GM12878 (cell line): Measurements from ENCODE around the gene PPHLN1. TPM values are rescaled to one million over a fixed set of nuclear protein-coding genes. Genes with fewer than 3 reads are reported as not detected.

Source experiments
- ATAC-seq: fragments of 200-7000 bp; cut with Tn5 transposase; 3 replicates; pipeline ENCODE4 v1.9.1; 2020; ENCODE audit warnings: mild to moderate bottlenecking, moderate library complexity
- BruUV-seq: library from RNA; stranded (reverse); fragments of 400-500 nt; replicated peaks from 2 replicates; lab custom pipeline; 2021; lab: Mats Ljungman, UMichigan
- CTCF ChIA-PET: fragments of 300-600 bp; sonication (Branson Sonifier 250); formaldehyde crosslinking; extraction: SDS; loops from one replicate; lab custom pipeline; 2021; ENCODE audit warnings: inconsistent platforms; lab: Yijun Ruan, JAX
- POLR2A ChIA-PET: fragments of 350-600 bp; formaldehyde crosslinking; extraction: SDS; loops from one replicate; lab custom pipeline; 2021; ENCODE audit warnings: inconsistent platforms; lab: Charles Lee
- RAD21 ChIA-PET: fragments of 300-600 bp; sonication (Branson Sonifier 250); formaldehyde crosslinking; loops from one replicate; lab custom pipeline; 2023; ENCODE audit warnings: antibody characterized with exemption; ENCODE audit not compliant: unreplicated experiment; lab: Charles Lee
- SMC1A ChIA-PET: fragments of 300-600 bp; sonication (Branson Sonifier 250); formaldehyde crosslinking; loops from one replicate; lab custom pipeline; 2023; ENCODE audit not compliant: unreplicated experiment, uncharacterized antibody; lab: Charles Lee
- DNase-seq: peaks from one replicate; pipeline ENCODE4 v3.0.0-alpha.2; 2011; ENCODE audit warnings: low read depth, low spot score
- FAIRE-seq: peaks from 3 replicates; lab custom pipeline; 2011; peaks lifted over from hg19 to GRCh38; lab: Jason Lieb, UNC
- H2AFZ ChIP-seq: 2 replicates; pipeline ENCODE4 v1.6.0; 2011; ENCODE audit warnings: low read depth, low read length, control low read depth; ENCODE audit not compliant: control insufficient read depth
- H3K27ac ChIP-seq: 2 replicates; pipeline ENCODE4 v1.5.1; 2011; ENCODE audit warnings: control low read depth; ENCODE audit not compliant: control insufficient read depth, insufficient read depth
- H3K27me3 ChIP-seq, 2 experiments: replicated peaks in 1 of 2; 2 replicates each; pipeline versions ENCODE4 v1.6.0 to v1.6.1; 2011; ENCODE audit warnings: low read length in 1 of 2; ENCODE audit not compliant: control insufficient read depth in 2 of 2, insufficient read depth in 2 of 2
- H3K36me3 ChIP-seq, 2 experiments: 2 replicates each; pipeline ENCODE4 v1.5.1; 2011; ENCODE audit warnings: low read length in 1 of 2; ENCODE audit not compliant: control insufficient read depth in 2 of 2, insufficient read depth in 2 of 2
- H3K4me1 ChIP-seq: 2 replicates; pipeline ENCODE4 v1.6.1; 2011; ENCODE audit warnings: mild to moderate bottlenecking, low read length, moderate library complexity, mixed read lengths; ENCODE audit not compliant: control insufficient read depth, insufficient read depth
- H3K4me2 ChIP-seq: 2 replicates; pipeline ENCODE4 v1.6.0; 2011; ENCODE audit warnings: control low read depth; ENCODE audit not compliant: control insufficient read depth, insufficient read depth
- H3K4me3 ChIP-seq: fragments of 200-600 bp; sonication (generic); 2 replicates; pipeline ENCODE4 v1.5.1; 2016
- H3K79me2 ChIP-seq: 2 replicates; pipeline ENCODE4 v1.6.0; 2011; ENCODE audit warnings: low read length; ENCODE audit not compliant: control insufficient read depth, insufficient read depth
- H3K9ac ChIP-seq: 2 replicates; pipeline ENCODE4 v1.8.0; 2011; ENCODE audit warnings: low read length, control low read depth, mixed read lengths; ENCODE audit not compliant: control insufficient read depth, insufficient read depth
- H3K9me3 ChIP-seq: replicated peaks from 3 replicates; pipeline ENCODE4 v1.5.1; 2011; ENCODE audit warnings: mild to moderate bottlenecking, low read length; ENCODE audit not compliant: control insufficient read depth, insufficient read depth
- H4K20me1 ChIP-seq: 2 replicates; pipeline ENCODE4 v1.6.0; 2011; ENCODE audit not compliant: control insufficient read depth, insufficient read depth
- CHD4 ChIP-seq: fragments of 200-600 bp; sonication (generic); IDR thresholded peaks from 2 replicates; pipeline ENCODE4 v1.6.1; 2016; ENCODE audit warnings: mild to moderate bottlenecking
- CTCF ChIP-seq, 3 experiments: IDR thresholded peaks in 2 of 3; conservative IDR thresholded peaks in 1 of 3; 2 replicates each; pipeline ENCODE4 v1.5.1; 2011; ENCODE audit warnings: low read depth in 3 of 3, low read length in 3 of 3, mild to moderate bottlenecking in 3 of 3, control low read depth in 2 of 3, moderate library complexity in 2 of 3, inconsistent platforms in 1 of 3, mixed read lengths in 1 of 3; ENCODE audit not compliant: control insufficient read depth in 2 of 3, insufficient read depth in 1 of 3; ENCODE audit errors: extremely low read depth in 1 of 3
- KAT2A ChIP-seq: conservative IDR thresholded peaks from 2 replicates; pipeline ENCODE4 v1.6.1; 2011; ENCODE audit warnings: low read depth, low read length; ENCODE audit not compliant: control insufficient read depth
- SMARCA5 ChIP-seq: fragments of 450-650 bp; IDR thresholded peaks from 2 replicates; pipeline ENCODE4 v1.6.1; 2017; ENCODE audit warnings: mild to moderate bottlenecking
- TCF3 ChIP-seq: IDR thresholded peaks from 2 replicates; pipeline ENCODE4 v1.6.1; 2012; ENCODE audit warnings: low read depth, mild to moderate bottlenecking, low read length, borderline replicate concordance; ENCODE audit not compliant: insufficient read depth
- ZBTB33 ChIP-seq: fragments of 450-650 bp; IDR thresholded peaks from 2 replicates; pipeline ENCODE4 v1.6.1; 2017; ENCODE audit warnings: mild to moderate bottlenecking
- ZZZ3 ChIP-seq: IDR thresholded peaks from 2 replicates; pipeline ENCODE4 v1.6.1; 2011; ENCODE audit warnings: low read depth; ENCODE audit not compliant: control insufficient read depth, insufficient read length
- WGBS: methylation state at CpG from one replicate; pipeline ENCODE4 v1.1.6; 2016; ENCODE audit warnings: low lambda C conversion rate; ENCODE audit not compliant: insufficient replicate concordance, insufficient coverage; ENCODE audit errors: missing lambda C conversion rate; 5-methylcytosine and 5-hydroxymethylcytosine counted together
- in situ Hi-C: fragments of 300-500 bp; cut with MboI; formaldehyde crosslinking; loops from 9 replicates; pipeline ENCODE4 v1.14.3; 2018; ENCODE audit warnings: mixed read lengths
- intact Hi-C: fragments of 100-400 bp; cut with micrococcal nuclease; formaldehyde crosslinking; loops from one replicate; pipeline ENCODE4 v1.14.2; 2022; ENCODE audit not compliant: unreplicated experiment
- polyA plus RNA-seq, 11 experiments: library from polyadenylated mRNA; depleted of rRNA in 4 of 11; unstranded in 6 of 11; stranded (reverse) in 5 of 11; fragments of >200 nt; fragmentation: Nextera tagmentation in 4 of 11; fragmentation: Illumina TruSeq in 1 of 11; extraction: Ambion mirVana in 4 of 11; extraction: Trizol in 1 of 11; gene quantifications; 1 replicate in 1 of 11; 2 replicates in 10 of 11; pipeline versions ENCODE4 v1.2.1 to v1.2.3, GENCODE V29; 2011 to 2016; ENCODE audit warnings: inconsistent platforms in 2 of 11, missing spikeins in 2 of 11, low read depth in 1 of 11
- total RNA-seq, 4 experiments: library from RNA; depleted of rRNA in 3 of 4; stranded (reverse); fragments of >200 nt in 3 of 4; fragmentation: Illumina TruSeq in 1 of 4; extraction: Trizol in 1 of 4; gene quantifications; 2 replicates each; pipeline versions ENCODE4 v1.2.1 to v1.2.3, GENCODE V29; 2013 to 2021
- TF ChIP-seq, protein P1 (sequence below): IDR thresholded peaks from 2 replicates; pipeline ENCODE4 v1.6.1; 2011; ENCODE audit warnings: low read depth, mild to moderate bottlenecking, low read length, moderate library complexity, borderline replicate concordance; ENCODE audit errors: extremely low read depth
- TF ChIP-seq, protein P2 (sequence below): fragments of 450-650 bp; IDR thresholded peaks from 2 replicates; pipeline ENCODE4 v1.6.1; 2018; ENCODE audit warnings: borderline replicate concordance, mild to moderate bottlenecking; ENCODE audit not compliant: partially characterized antibody
- TF ChIP-seq, protein P3 (sequence below): fragments of 450-650 bp; IDR thresholded peaks from 2 replicates; pipeline ENCODE4 v1.6.1; 2017; ENCODE audit warnings: mild to moderate bottlenecking, moderate library complexity

PPHLN1 gene
- total and polyA plus RNA-seq, 10 of the 15 experiments (the other 5 are each of a cell fraction or from before 2014, with no cell fraction given), result 73.6 to 117 (median 92.1) TPM

DNA sequence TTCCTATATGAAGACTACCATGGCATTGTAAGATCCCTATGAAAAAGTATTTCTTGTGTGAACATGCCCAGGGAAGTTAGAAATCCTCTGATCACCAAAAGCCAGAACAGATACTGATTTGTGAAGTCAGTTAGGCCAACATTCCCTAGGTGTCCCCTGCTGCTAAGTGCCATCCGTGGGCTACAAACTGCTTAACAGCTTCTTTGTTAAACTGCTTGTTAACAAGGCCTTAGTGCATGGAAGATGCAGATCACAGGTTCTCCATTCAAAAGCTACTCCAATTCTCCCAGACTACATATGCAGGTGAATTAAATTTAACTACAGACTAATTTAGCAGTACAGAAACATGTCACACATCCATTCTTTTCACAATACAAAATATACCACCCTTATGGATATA lies 155.4 kb downstream of the PPHLN1 start:
- Histone ChIP-seq H3K9ac (no peak overlapping the region), H3K4me2 (no peak overlapping the region), H3K4me3 (no peak overlapping the region), H2AFZ (no peak overlapping the region), H3K27ac (no peak overlapping the region), H3K9me3 (no peaks in the 10 kb centered on the region), H3K79me2 (no peaks in the 10 kb centered on the region), H3K36me3 (no peaks in the 10 kb centered on the region), H4K20me1 (no peaks in the 10 kb centered on the region), H3K27me3 (peaks cover 0 to 6% of the 10 kb centered on the region in 2 experiments; a peak in 1 of 4 replicates), H3K4me1 (peaks cover 9% of the 10 kb centered on the region)
- DNase-seq, result no peak
- POLR2A ChIA-PET, result no interaction called here
- FAIRE-seq, result no peak
- ATAC-seq, result no peak
- 90% methylated on average over 1 of the region's 1 CpG for WGBS
- BruUV-seq, result no TSS peak
- RAD21 ChIA-PET, result interaction anchor here (1.0 to 4.5 kb wide), 4 partner anchors 10 to 857 kb away, joined by 3 to 25 read pairs (median 6); no protein-coding TSS in a partner anchor
- SMC1A ChIA-PET, result interaction anchor here (2.1 to 6.0 kb wide), 3 partner anchors 12 to 111 kb away, joined by 4 to 40 read pairs (median 26); no protein-coding TSS in a partner anchor
- intact Hi-C loops (loop anchor here (5.0 to 10.0 kb wide), 2 partner anchors 283 to 731 kb away; no protein-coding TSS in a partner anchor), in situ Hi-C loops (loop anchor here (5.0 to 10.0 kb wide), 2 partner anchors 793 to 856 kb away; no protein-coding TSS in a partner anchor)
- CTCF ChIA-PET, result interaction anchor here (0.6 to 11.2 kb wide), 6 partner anchors 11 to 801 kb away, joined by 3 to 117 read pairs (median 38); no protein-coding TSS in a partner anchor
- TF ChIP-seq ZZZ3, result no peak
- no peak for TF ChIP-seq ZBTB33
- no peak for TF ChIP-seq SMARCA5
- TF ChIP-seq, protein P1, sequence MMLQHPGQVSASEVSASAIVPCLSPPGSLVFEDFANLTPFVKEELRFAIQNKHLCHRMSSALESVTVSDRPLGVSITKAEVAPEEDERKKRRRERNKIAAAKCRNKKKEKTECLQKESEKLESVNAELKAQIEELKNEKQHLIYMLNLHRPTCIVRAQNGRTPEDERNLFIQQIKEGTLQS, result no peak
- TF ChIP-seq, protein P2, sequence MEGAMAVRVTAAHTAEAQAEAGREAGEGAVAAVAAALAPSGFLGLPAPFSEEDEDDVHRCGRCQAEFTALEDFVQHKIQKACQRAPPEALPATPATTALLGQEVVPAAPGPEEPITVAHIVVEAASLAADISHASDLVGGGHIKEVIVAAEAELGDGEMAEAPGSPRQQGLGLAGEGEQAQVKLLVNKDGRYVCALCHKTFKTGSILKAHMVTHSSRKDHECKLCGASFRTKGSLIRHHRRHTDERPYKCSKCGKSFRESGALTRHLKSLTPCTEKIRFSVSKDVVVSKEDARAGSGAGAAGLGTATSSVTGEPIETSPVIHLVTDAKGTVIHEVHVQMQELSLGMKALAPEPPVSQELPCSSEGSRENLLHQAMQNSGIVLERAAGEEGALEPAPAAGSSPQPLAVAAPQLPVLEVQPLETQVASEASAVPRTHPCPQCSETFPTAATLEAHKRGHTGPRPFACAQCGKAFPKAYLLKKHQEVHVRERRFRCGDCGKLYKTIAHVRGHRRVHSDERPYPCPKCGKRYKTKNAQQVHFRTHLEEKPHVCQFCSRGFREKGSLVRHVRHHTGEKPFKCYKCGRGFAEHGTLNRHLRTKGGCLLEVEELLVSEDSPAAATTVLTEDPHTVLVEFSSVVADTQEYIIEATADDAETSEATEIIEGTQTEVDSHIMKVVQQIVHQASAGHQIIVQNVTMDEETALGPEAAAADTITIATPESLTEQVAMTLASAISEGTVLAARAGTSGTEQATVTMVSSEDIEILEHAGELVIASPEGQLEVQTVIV, result no peak
- TF ChIP-seq, protein P3, sequence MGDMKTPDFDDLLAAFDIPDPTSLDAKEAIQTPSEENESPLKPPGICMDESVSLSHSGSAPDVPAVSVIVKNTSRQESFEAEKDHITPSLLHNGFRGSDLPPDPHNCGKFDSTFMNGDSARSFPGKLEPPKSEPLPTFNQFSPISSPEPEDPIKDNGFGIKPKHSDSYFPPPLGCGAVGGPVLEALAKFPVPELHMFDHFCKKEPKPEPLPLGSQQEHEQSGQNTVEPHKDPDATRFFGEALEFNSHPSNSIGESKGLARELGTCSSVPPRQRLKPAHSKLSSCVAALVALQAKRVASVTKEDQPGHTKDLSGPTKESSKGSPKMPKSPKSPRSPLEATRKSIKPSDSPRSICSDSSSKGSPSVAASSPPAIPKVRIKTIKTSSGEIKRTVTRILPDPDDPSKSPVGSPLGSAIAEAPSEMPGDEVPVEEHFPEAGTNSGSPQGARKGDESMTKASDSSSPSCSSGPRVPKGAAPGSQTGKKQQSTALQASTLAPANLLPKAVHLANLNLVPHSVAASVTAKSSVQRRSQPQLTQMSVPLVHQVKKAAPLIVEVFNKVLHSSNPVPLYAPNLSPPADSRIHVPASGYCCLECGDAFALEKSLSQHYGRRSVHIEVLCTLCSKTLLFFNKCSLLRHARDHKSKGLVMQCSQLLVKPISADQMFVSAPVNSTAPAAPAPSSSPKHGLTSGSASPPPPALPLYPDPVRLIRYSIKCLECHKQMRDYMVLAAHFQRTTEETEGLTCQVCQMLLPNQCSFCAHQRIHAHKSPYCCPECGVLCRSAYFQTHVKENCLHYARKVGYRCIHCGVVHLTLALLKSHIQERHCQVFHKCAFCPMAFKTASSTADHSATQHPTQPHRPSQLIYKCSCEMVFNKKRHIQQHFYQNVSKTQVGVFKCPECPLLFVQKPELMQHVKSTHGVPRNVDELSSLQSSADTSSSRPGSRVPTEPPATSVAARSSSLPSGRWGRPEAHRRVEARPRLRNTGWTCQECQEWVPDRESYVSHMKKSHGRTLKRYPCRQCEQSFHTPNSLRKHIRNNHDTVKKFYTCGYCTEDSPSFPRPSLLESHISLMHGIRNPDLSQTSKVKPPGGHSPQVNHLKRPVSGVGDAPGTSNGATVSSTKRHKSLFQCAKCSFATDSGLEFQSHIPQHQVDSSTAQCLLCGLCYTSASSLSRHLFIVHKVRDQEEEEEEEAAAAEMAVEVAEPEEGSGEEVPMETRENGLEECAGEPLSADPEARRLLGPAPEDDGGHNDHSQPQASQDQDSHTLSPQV, result no peak
- no peak for TF ChIP-seq CTCF (IDR thresholded peaks at IDR 0.05 in 2 of 3, conservative IDR thresholded peaks at IDR 0.05 in 1 of 3; ENCODE audit: control insufficient read depth in 2 of 3, extremely low read depth in 1 of 3, insufficient read depth in 1 of 3, low read depth in 3 of 3, low read length in 3 of 3)
- no peak for TF ChIP-seq CHD4
- no peak for TF ChIP-seq TCF3
- no peak for TF ChIP-seq KAT2A
